Kidney (tissue), 14 donors: Measurements from ENCODE around the gene HOXB3. TPM values are rescaled to one million over a fixed set of nuclear protein-coding genes. Genes with fewer than 3 reads are reported as not detected.
"Not testable (repeated sequence)": the region's sequence is repeated elsewhere in the genome, so short reads cannot be mapped to it uniquely, and the experiment has no call there.

Source experiments
- DNase-seq, 5 donors: peaks; one replicate each; pipeline ENCODE4 v3.0.0-alpha.2; 2013 to 2020
- FAIRE-seq: peaks from 2 replicates; lab custom pipeline; 2012; peaks lifted over from hg19 to GRCh38; lab: Jason Lieb, UNC
- H3K27ac ChIP-seq, 2 donors: one replicate each; pipeline ENCODE4 v1.7.0; 2013; ENCODE audit warnings: low read depth in 2 of 2, low read length in 2 of 2, inconsistent platforms in 1 of 2
- H3K27me3 ChIP-seq: one replicate; pipeline ENCODE4 v1.7.1; 2013; ENCODE audit warnings: low read length, inconsistent platforms; ENCODE audit not compliant: control insufficient read depth, insufficient read depth
- H3K36me3 ChIP-seq, 3 donors: one replicate each; pipeline versions ENCODE4 v1.7.0 to v1.7.1; 2013; ENCODE audit warnings: low read length in 3 of 3, control low read depth in 1 of 3, inconsistent platforms in 1 of 3; ENCODE audit not compliant: insufficient read depth in 3 of 3, control insufficient read depth in 2 of 3
- H3K4me1 ChIP-seq, 3 donors: one replicate each; pipeline versions ENCODE4 v1.7.0 to v1.7.1; 2013; ENCODE audit warnings: low read length in 3 of 3, inconsistent platforms in 1 of 3, low read depth in 1 of 3; ENCODE audit not compliant: control insufficient read depth in 2 of 3, insufficient read depth in 2 of 3
- H3K4me3 ChIP-seq, 3 donors: one replicate each; pipeline versions ENCODE4 v1.7.0 to v1.8.1; 2013; ENCODE audit warnings: low read length in 3 of 3, control low read depth in 1 of 3, inconsistent platforms in 1 of 3
- H3K9ac ChIP-seq, 3 donors: one replicate each; pipeline versions ENCODE4 v1.7.0 to v1.7.1; 2013; ENCODE audit warnings: low read length in 3 of 3, control low read depth in 1 of 3, inconsistent platforms in 1 of 3
- H3K9me3 ChIP-seq, 3 donors: one replicate each; pipeline versions ENCODE4 v1.7.0 to v1.7.1; 2013; ENCODE audit warnings: low read length in 3 of 3, control low read depth in 1 of 3, inconsistent platforms in 1 of 3; ENCODE audit not compliant: control insufficient read depth in 2 of 3, insufficient read depth in 1 of 3
- intact Hi-C: fragments of 100-400 bp; cut with DNase I; formaldehyde crosslinking; loops from one replicate; pipeline ENCODE4 v1.11.1; 2022
- polyA plus RNA-seq: library from polyadenylated mRNA; stranded (reverse); fragments of 350-450 nt; fragmentation: Illumina TruSeq; extraction: RNeasy Lipid Tissue Mini Kit (QIAGEN cat#74804); gene quantifications from one replicate; pipeline ENCODE4 v1.2.3, GENCODE V29; 2014; ENCODE audit warnings: low read depth, low replicate concordance; ENCODE audit not compliant: insufficient read depth
- total RNA-seq: library from RNA; stranded (reverse); fragmentation: NEBNext Ultra II Directional; extraction: Animal tissue kit (Norgen Biotek cat#: 25700); gene quantifications from one replicate; pipeline ENCODE4 v1.2.1, GENCODE V29; 2021
- TF ChIP-seq, protein P1 (sequence below): IDR thresholded peaks from 3 replicates; pipeline ENCODE4 v1.5.1; 2012; ENCODE audit warnings: mild to moderate bottlenecking, moderate library complexity, borderline replicate concordance; ENCODE audit not compliant: insufficient read depth; ENCODE audit errors: extremely low read depth
- donor health status: control.
- donor health status: control.
- donor health status: control.
- donor health status: control.
- donor health status: control.
- donor health status: DM: yes; HTN: yes; CAD: no.
- donor health status: Normal renal cell carcinoma (clear cell type).

Gene HOXB3
- total and polyA plus RNA-seq, 2 donors from 2014 or later: 12.1 to 99.0 TPM

DNA sequence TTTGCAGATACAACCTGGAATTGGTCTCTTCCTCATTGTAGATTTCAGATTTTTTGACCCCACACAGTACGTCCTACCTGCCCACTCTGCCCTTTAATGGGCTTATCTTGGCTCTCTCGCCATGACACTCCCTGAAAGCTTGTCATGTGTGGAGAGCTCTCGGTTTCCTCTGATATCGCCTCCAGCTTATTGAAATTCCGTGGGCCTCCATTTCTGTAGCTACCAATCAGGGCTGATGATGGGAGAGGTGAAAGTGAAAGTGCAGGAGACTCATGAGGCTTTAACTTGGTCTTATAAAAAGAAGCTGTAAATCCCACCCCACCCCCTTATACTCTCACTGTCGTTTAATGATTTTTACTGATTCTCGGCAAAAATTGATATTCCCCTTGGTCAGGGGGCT, 76.9 kb downstream of the HOXB3 start:
- H3K4me3 ChIP-seq: peak overlapping the region in 2 of 3 donors; percentile 26 to 46
- H3K9me3 ChIP-seq: no peaks in the 10 kb centered on the region

DNA sequence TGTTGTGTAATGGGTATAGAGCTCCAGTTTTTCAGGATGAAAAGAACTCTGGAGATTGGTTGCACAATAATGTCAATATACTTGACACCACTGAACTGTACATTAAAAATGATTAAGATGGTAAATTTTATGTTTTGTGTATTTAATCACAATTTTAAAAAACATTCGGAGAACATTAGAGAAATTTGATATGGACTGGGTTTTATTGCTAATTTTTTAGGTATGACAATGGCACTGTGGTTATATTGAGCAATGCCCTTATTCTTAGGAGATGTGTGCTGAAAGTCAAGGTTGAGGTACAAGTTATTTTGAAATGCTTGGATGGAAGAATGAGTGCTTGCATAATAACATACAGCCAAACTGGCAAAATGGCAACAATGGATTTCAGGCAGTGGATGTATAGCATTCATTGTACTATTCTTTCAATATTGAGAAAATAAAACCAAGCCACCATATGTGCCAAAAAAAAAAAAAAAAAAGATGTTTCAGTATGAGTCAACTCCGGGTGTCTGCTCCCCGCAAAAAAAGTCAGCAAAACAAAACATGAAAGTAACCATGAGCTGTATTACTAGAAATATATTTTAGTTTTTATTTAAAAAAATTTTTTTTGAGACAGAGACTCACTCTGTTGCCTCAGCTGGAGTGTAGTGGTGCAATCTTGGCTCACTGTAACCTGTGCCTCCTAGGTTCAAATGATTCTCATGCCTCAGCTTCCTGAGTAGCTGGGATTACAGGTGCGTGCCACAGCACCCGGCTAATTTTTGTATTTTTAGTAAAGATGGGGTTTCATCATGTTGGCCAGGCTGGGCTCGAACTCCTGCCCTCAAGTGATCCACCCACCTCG, 79.1 kb downstream of the HOXB3 start:
- Histone ChIP-seq H3K9ac (no peak overlapping the region), H3K36me3 (no peaks in the 10 kb centered on the region), H3K27me3 (no peaks in the 10 kb centered on the region), H3K4me3 (no peak overlapping the region), H3K4me1 (peaks cover 0 to 4% (median 0%) of the 10 kb centered on the region in 3 donors), H3K9me3 (no peaks in the 10 kb centered on the region), H3K27ac (no peak overlapping the region)
- TF ChIP-seq, protein P1, sequence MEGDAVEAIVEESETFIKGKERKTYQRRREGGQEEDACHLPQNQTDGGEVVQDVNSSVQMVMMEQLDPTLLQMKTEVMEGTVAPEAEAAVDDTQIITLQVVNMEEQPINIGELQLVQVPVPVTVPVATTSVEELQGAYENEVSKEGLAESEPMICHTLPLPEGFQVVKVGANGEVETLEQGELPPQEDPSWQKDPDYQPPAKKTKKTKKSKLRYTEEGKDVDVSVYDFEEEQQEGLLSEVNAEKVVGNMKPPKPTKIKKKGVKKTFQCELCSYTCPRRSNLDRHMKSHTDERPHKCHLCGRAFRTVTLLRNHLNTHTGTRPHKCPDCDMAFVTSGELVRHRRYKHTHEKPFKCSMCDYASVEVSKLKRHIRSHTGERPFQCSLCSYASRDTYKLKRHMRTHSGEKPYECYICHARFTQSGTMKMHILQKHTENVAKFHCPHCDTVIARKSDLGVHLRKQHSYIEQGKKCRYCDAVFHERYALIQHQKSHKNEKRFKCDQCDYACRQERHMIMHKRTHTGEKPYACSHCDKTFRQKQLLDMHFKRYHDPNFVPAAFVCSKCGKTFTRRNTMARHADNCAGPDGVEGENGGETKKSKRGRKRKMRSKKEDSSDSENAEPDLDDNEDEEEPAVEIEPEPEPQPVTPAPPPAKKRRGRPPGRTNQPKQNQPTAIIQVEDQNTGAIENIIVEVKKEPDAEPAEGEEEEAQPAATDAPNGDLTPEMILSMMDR: no peak
- intact Hi-C loops: no loop called here
- no peak for FAIRE-seq
- no peak for DNase-seq

More for the DNA sequence above, 76.9 kb downstream of the HOXB3 start:
- intact Hi-C loops: no loop called here
- Histone ChIP-seq H3K27ac (no peak overlapping the region), H3K36me3 (no peaks in the 10 kb centered on the region), H3K4me1 (peaks cover 0 to 4% (median 0%) of the 10 kb centered on the region in 3 donors), H3K27me3 (no peaks in the 10 kb centered on the region), H3K9ac (peak overlapping the region in 1 of 3 donors; percentile 1)
- FAIRE-seq: no peak
- no peak for DNase-seq
- TF ChIP-seq, protein P1: no peak

DNA sequence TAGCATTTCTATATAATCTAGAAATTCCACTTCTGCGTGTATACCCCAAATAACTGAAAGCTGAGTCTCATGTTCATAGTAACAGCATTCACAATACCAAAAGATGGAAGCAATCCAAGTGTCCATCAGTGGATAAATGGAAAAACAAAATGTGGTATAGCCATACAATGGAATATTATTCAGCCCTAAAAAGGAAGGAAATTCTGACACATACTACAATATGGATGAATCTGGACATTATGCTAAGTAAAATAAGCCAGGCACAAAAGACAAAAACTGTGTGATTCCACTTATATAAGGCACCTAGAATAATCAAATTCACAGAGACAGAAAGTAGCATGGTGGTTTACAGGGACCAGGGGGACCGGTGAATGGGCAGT, 79.7 kb downstream of the HOXB3 start:
- H3K4me1 ChIP-seq: peaks cover 0 to 4% (median 0%) of the 10 kb centered on the region in 3 donors
- H3K9me3 ChIP-seq: no peaks in the 10 kb centered on the region
- intact Hi-C loops: no loop called here
- H3K36me3 ChIP-seq: no peaks in the 10 kb centered on the region
- no peak for FAIRE-seq
- H3K9ac ChIP-seq: no peak overlapping the region
- H3K27ac ChIP-seq: no peak overlapping the region
- TF ChIP-seq, protein P1: no peak
- no peak overlapping the region for H3K4me3 ChIP-seq
- no peaks in the 10 kb centered on the region for H3K27me3 ChIP-seq
- no peak for DNase-seq

DNA sequence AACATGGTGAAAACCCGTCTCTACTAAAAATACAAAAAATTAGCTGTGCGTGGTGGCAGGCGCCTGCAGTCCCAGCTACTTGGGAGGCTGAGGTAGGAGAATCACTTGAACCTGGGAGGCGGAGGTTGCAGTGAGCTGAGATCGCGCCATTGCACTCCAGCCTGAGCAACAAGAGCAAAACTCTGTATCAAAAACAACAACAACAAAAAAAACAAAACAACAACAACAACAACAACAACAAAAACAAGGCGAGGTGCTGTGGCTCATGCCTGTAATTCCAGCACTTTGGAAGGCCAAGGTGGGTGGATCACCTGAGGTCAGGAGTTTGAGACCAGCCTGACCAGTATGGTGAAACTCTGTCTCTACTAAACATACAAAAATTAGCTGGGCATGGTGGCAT, 80.3 kb downstream of the HOXB3 start:
- DNase-seq, H3K36me3 ChIP-seq, H3K4me1 ChIP-seq, H3K9me3 ChIP-seq, intact Hi-C loops, H3K27ac ChIP-seq, H3K4me3 ChIP-seq, H3K27me3 ChIP-seq, H3K9ac ChIP-seq, FAIRE-seq: not testable (repeated sequence)
